Retinal pigment epithelial cell (primary cell): Measurements from ENCODE around the gene DCBLD2.

ENCODE experiments used
- DNase-seq: peaks from one replicate; pipeline ENCODE4 v3.0.0-alpha.2; 2010; ENCODE audit warnings: low read depth
- H3K4me3 ChIP-seq: 2 replicates; pipeline ENCODE4 v1.5.1; 2011; ENCODE audit warnings: mild to moderate bottlenecking, low read length, control low read depth, moderate library complexity
- CTCF ChIP-seq: conservative IDR thresholded peaks from 2 replicates; pipeline ENCODE4 v1.5.1; 2011; ENCODE audit warnings: low read depth, low read length, control low read depth, inconsistent platforms

DCBLD2 gene

GRCh38 chr3:98901392-98902350 lies at the start of gene DCBLD2:
TSS of gene DCBLD2 (minus strand) at chr3:98901695. CDS start at chr3:98901326, 369 bp downstream.
- TF ChIP-seq CTCF, result no peak
- peak within 1 kb of the TSS; percentile 84 for H3K4me3 ChIP-seq
- peak; percentile 97 for DNase-seq

- no peak for DNase-seq
- TF ChIP-seq CTCF, result no peak
- no peak overlapping the region for H3K4me3 ChIP-seq
Measured at GRCh38 chr3:98945666-98946065, 44.2 kb upstream of the DCBLD2 start.

- no peak for DNase-seq
- no peak for TF ChIP-seq CTCF
- no peak overlapping the region for H3K4me3 ChIP-seq
Measured at GRCh38 chr3:98945101-98945524, 43.6 kb upstream of the DCBLD2 start.

GRCh38 chr3:98930413-98930812 lies 28.9 kb upstream of the DCBLD2 start:
- no peak overlapping the region for H3K4me3 ChIP-seq
- TF ChIP-seq CTCF, result no peak
- no peak for DNase-seq

- no peak for DNase-seq
- no peak overlapping the region for H3K4me3 ChIP-seq
- no peak for TF ChIP-seq CTCF
Measured at GRCh38 chr3:98921957-98922356, 20.5 kb upstream of the DCBLD2 start.

GRCh38 chr3:98920166-98920565 lies 18.7 kb upstream of the DCBLD2 start:
- no peak for TF ChIP-seq CTCF
- no peak for DNase-seq
- H3K4me3 ChIP-seq, result no peak overlapping the region

GRCh38 chr3:98918586-98918985 lies 17.1 kb upstream of the DCBLD2 start:
- TF ChIP-seq CTCF, result no peak
- DNase-seq, result no peak
- no peak overlapping the region for H3K4me3 ChIP-seq
